Astrocyte of the cerebellum (primary cell): ENCODE data around the gene ELAC2.

ENCODE experiments used
- DNase-seq: peaks from one replicate; pipeline ENCODE4 v3.0.0-alpha.2; 2011; ENCODE audit warnings: low read depth
- H3K4me3 ChIP-seq: 2 replicates; pipeline ENCODE4 v1.5.1; 2011; ENCODE audit warnings: mild to moderate bottlenecking, low read depth, low read length, moderate library complexity
- CTCF ChIP-seq: IDR thresholded peaks from 2 replicates; pipeline ENCODE4 v1.5.1; 2012; ENCODE audit warnings: low read length, low read depth, moderate library complexity, mild to moderate bottlenecking; ENCODE audit errors: missing control alignments
- in situ Hi-C: cut with HindIII; loops from 2 replicates; pipeline ENCODE4 v1.10.0; 2017; ENCODE audit warnings: low sequenced_read_pairs

Gene ELAC2

DNA sequence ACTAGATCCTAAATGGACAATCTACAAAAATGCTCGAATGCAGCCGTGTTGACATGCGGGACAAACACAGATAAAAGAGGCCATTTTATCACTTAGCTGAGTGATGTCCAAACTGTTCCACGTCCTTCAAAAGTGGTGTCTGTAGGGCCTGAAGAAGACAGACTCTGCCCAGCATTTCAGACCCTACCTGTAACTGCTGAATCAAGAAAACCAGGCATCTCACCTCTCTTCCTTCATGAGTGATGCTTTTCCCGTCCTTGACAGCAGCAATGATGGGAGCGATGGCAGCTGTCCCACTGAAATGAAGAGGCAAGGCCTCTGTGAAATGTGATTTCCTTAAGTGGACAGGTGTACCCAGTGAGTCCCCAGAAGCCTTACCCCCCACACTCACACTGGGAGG lies 12.3 kb downstream of the ELAC2 start:
- H3K4me3 ChIP-seq: no peak overlapping the region
- DNase-seq: no peak
- no peak for TF ChIP-seq CTCF
- in situ Hi-C loops: no loop called here

- in situ Hi-C loops: no loop called here
- no peak for TF ChIP-seq CTCF
- no peak for DNase-seq
- no peak overlapping the region for H3K4me3 ChIP-seq
Observed at GRCh38 chr17:13004336-13004735, 13.5 kb downstream of the ELAC2 start.

GRCh38 chr17:13003927-13004326 lies 13.9 kb downstream of the ELAC2 start:
- in situ Hi-C loops: no loop called here
- no peak overlapping the region for H3K4me3 ChIP-seq
- no peak for TF ChIP-seq CTCF
- DNase-seq: no peak

GRCh38 chr17:13003454-13003851 lies 14.4 kb downstream of the ELAC2 start:
- no peak overlapping the region for H3K4me3 ChIP-seq
- TF ChIP-seq CTCF: no peak
- DNase-seq: no peak
- in situ Hi-C loops: no loop called here

GRCh38 chr17:13002761-13003453 lies 14.9 kb downstream of the ELAC2 start:
- TF ChIP-seq CTCF: peak; percentile 80
- in situ Hi-C loops: no loop called here

DNA sequence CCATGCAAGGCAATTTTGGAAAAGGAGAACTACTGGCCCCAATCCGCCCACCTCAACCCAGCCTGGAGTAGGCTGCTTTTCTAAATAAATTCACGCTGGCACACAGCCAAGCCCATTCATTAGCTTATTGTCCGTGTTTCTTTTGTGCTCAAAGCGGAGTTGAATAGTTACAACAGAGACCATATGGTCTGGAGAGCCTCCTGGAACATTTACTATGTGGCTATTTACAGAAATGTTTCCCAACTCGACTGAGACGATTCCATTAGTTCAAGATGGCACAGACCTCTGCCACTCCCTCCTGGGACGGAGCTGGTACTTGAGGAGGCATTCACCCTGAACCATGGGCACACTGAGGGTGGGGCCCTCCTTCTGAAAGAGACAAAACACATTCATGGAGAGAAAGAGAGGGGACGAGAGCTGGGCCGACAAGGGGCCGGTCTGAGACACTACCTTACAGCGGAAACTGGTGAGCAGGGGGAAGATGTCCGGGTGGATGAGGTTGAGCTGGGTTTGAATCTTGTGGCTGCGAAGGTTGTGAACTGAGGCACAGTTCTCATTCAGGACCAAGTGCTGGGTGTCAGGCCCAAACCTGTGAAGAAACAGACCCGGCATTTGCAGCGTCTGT lies 15.7 kb downstream of the ELAC2 start:
- DNase-seq: no peak
- TF ChIP-seq CTCF: no peak
- no peak overlapping the region for H3K4me3 ChIP-seq
- in situ Hi-C loops: no loop called here

More at GRCh38 chr17:13002761-13003453, 14.9 kb downstream of the ELAC2 start:
- DNase-seq: peak; percentile 73
- no peak overlapping the region for H3K4me3 ChIP-seq
